ENCODE measurements around the gene ARHGEF28. TPM values are rescaled to one million over a fixed set of nuclear protein-coding genes. Genes with fewer than 3 reads are reported as not detected.

ARHGEF28 gene
- polyA plus RNA-seq, 1 donor from 2014 or later = not detected

DNA sequence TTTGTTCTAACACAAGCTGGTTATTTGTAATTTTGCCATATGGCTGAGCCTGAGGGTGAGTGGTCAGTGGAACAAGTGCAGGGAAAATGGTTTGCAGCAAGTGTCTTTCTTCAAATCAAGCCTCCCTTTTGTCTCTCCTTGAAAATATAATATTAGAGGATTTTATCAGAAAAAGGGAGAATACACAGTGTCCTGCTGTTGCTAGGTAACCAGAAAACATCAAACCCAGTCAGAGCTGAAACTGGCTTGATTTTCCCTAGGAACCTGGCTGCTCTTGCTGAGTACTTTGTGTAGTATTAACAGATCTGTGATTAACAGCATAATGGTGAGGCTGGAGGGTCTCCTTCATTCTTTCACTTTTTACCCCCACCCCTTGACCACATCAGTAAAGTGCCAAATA is 314.0 kb downstream of the ARHGEF28 start:
- no peaks in the 10 kb centered on the region for H3F3A ChIP-seq (ENCODE audit: insufficient read depth, low read length, poor library complexity, severe bottlenecking)
- H3K9me3 ChIP-seq (ENCODE audit: low read length) = no peaks in the 10 kb centered on the region
- H3K79me2 ChIP-seq (replicated peaks; ENCODE audit: insufficient read depth, low read length) = no peaks in the 10 kb centered on the region
- no peaks in the 10 kb centered on the region for H3K36me3 ChIP-seq (ENCODE audit: insufficient read depth, low read length)
- TF ChIP-seq, protein P1, sequence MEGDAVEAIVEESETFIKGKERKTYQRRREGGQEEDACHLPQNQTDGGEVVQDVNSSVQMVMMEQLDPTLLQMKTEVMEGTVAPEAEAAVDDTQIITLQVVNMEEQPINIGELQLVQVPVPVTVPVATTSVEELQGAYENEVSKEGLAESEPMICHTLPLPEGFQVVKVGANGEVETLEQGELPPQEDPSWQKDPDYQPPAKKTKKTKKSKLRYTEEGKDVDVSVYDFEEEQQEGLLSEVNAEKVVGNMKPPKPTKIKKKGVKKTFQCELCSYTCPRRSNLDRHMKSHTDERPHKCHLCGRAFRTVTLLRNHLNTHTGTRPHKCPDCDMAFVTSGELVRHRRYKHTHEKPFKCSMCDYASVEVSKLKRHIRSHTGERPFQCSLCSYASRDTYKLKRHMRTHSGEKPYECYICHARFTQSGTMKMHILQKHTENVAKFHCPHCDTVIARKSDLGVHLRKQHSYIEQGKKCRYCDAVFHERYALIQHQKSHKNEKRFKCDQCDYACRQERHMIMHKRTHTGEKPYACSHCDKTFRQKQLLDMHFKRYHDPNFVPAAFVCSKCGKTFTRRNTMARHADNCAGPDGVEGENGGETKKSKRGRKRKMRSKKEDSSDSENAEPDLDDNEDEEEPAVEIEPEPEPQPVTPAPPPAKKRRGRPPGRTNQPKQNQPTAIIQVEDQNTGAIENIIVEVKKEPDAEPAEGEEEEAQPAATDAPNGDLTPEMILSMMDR (IDR thresholded peaks at IDR 0.05; ENCODE audit: poor library complexity, severe bottlenecking) = no peak
- peak; percentile 44 for TF ChIP-seq POLR2AphosphoS5 (IDR thresholded peaks at IDR 0.05)
- TF ChIP-seq, protein P2, sequence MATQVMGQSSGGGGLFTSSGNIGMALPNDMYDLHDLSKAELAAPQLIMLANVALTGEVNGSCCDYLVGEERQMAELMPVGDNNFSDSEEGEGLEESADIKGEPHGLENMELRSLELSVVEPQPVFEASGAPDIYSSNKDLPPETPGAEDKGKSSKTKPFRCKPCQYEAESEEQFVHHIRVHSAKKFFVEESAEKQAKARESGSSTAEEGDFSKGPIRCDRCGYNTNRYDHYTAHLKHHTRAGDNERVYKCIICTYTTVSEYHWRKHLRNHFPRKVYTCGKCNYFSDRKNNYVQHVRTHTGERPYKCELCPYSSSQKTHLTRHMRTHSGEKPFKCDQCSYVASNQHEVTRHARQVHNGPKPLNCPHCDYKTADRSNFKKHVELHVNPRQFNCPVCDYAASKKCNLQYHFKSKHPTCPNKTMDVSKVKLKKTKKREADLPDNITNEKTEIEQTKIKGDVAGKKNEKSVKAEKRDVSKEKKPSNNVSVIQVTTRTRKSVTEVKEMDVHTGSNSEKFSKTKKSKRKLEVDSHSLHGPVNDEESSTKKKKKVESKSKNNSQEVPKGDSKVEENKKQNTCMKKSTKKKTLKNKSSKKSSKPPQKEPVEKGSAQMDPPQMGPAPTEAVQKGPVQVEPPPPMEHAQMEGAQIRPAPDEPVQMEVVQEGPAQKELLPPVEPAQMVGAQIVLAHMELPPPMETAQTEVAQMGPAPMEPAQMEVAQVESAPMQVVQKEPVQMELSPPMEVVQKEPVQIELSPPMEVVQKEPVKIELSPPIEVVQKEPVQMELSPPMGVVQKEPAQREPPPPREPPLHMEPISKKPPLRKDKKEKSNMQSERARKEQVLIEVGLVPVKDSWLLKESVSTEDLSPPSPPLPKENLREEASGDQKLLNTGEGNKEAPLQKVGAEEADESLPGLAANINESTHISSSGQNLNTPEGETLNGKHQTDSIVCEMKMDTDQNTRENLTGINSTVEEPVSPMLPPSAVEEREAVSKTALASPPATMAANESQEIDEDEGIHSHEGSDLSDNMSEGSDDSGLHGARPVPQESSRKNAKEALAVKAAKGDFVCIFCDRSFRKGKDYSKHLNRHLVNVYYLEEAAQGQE (IDR thresholded peaks at IDR 0.05; ENCODE audit: borderline replicate concordance) = no peak
- TF ChIP-seq SMC3 (conservative IDR thresholded peaks at IDR 0.05; ENCODE audit: poor library complexity) = peak; percentile 18
- TF ChIP-seq TAF1 (IDR thresholded peaks at IDR 0.05; ENCODE audit: low read depth) = no peak
- peak; percentile 74 for TF ChIP-seq EP300 (conservative IDR thresholded peaks at IDR 0.05; ENCODE audit: poor library complexity, severe bottlenecking)
- peak; percentile 24 for TF ChIP-seq RAD21 (conservative IDR thresholded peaks at IDR 0.05)
- TF ChIP-seq MXI1 (conservative IDR thresholded peaks at IDR 0.05; ENCODE audit: poor library complexity, severe bottlenecking) = no peak
- H3K4me3 ChIP-seq (ENCODE audit: low read length) = peak overlapping the region; percentile 13
- peak overlapping the region; percentile 46 for H3K9ac ChIP-seq (ENCODE audit: low read length)
- no peaks in the 10 kb centered on the region for H3K9me2 ChIP-seq (ENCODE audit: insufficient read depth, low read length)
- H3K4me2 ChIP-seq (ENCODE audit: low read length) = peak overlapping the region; percentile 29
- H3K27me3 ChIP-seq (ENCODE audit: insufficient read depth, low read depth, low read length) = no peaks in the 10 kb centered on the region
- H2AFZ ChIP-seq (ENCODE audit: low read depth, low read length) = no peak overlapping the region
- peak overlapping the region; percentile 75 for H3K27ac ChIP-seq (ENCODE audit: low read length)
- no peaks in the 10 kb centered on the region for H4K20me1 ChIP-seq (ENCODE audit: insufficient read depth)

DNA sequence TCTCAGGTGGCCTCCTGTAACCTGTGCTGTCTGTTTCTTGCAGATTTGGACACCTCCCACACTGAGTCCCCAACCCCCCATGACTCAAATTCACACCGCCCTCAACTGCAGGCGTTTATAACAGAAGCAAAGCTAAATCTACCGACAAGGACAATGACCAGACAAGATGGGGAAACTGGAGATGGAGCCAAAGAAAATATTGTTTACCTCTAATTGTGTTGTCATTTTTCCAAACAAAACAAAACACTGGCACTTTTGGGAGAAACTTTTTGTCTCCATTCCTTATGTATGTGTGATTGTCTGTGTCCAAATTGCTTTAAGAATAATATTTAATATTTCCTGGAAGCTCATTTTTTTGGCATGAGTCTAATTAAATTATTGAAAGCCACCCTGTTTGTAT is 314.8 kb downstream of the ARHGEF28 start:
- H3K9ac ChIP-seq (ENCODE audit: low read length) = peak overlapping the region; percentile 46
- H3K79me2 ChIP-seq (replicated peaks; ENCODE audit: insufficient read depth, low read length) = no peaks in the 10 kb centered on the region
- H3K27me3 ChIP-seq (ENCODE audit: insufficient read depth, low read depth, low read length) = no peaks in the 10 kb centered on the region
- no peaks in the 10 kb centered on the region for H3K9me2 ChIP-seq (ENCODE audit: insufficient read depth, low read length)
- peak overlapping the region; percentile 25 for H2AFZ ChIP-seq (ENCODE audit: low read depth, low read length)
- H3K9me3 ChIP-seq (ENCODE audit: low read length) = no peaks in the 10 kb centered on the region
- peak overlapping the region; percentile 13 for H3K4me3 ChIP-seq (ENCODE audit: low read length)
- H3K27ac ChIP-seq (ENCODE audit: low read length) = peak overlapping the region; percentile 75
- peak overlapping the region; percentile 29 for H3K4me2 ChIP-seq (ENCODE audit: low read length)
- no peak for TF ChIP-seq EP300 (conservative IDR thresholded peaks at IDR 0.05; ENCODE audit: poor library complexity, severe bottlenecking)
- no peak for TF ChIP-seq POLR2AphosphoS5 (IDR thresholded peaks at IDR 0.05)
- TF ChIP-seq, protein P1 (IDR thresholded peaks at IDR 0.05; ENCODE audit: poor library complexity, severe bottlenecking) = no peak
- no peak for TF ChIP-seq TAF1 (IDR thresholded peaks at IDR 0.05; ENCODE audit: low read depth)
- no peak for TF ChIP-seq RAD21 (conservative IDR thresholded peaks at IDR 0.05)
- TF ChIP-seq MXI1 (conservative IDR thresholded peaks at IDR 0.05; ENCODE audit: poor library complexity, severe bottlenecking) = no peak
- TF ChIP-seq, protein P2 (IDR thresholded peaks at IDR 0.05; ENCODE audit: borderline replicate concordance) = no peak
- TF ChIP-seq EZH2 (IDR thresholded peaks at IDR 0.05; ENCODE audit: borderline replicate concordance, insufficient read depth, low read length, poor library complexity, severe bottlenecking) = no peak
- TF ChIP-seq SMC3 (conservative IDR thresholded peaks at IDR 0.05; ENCODE audit: poor library complexity) = no peak
- no peaks in the 10 kb centered on the region for H3K36me3 ChIP-seq (ENCODE audit: insufficient read depth, low read length)
- H4K20me1 ChIP-seq (ENCODE audit: insufficient read depth) = no peaks in the 10 kb centered on the region
- no peaks in the 10 kb centered on the region for H3F3A ChIP-seq (ENCODE audit: insufficient read depth, low read length, poor library complexity, severe bottlenecking)

Measured in neural cell (in vitro differentiated cells).